GM10248 (cell line): ENCODE data around the gene SDK1.

ENCODE experiments used
- CTCF ChIA-PET: fragments of 300-600 bp; sonication (Branson Sonifier 250); formaldehyde crosslinking; extraction: SDS; loops from one replicate; lab custom pipeline; 2021; ENCODE audit warnings: antibody characterized with exemption; lab: Yijun Ruan, JAX
- POLR2A ChIA-PET: fragments of 350-650 bp; sonication (Branson Sonifier 250); formaldehyde crosslinking; extraction: SDS; loops from one replicate; lab custom pipeline; 2020; ENCODE audit warnings: antibody characterized with exemption; lab: Yijun Ruan, JAX
- DNase-seq: peaks from one replicate; pipeline ENCODE4 v3.0.0; 2012; ENCODE audit errors: extremely low spot score
- CTCF ChIP-seq: IDR thresholded peaks from 2 replicates; pipeline ENCODE4 v1.5.1; 2012; ENCODE audit warnings: mild to moderate bottlenecking, low read depth; ENCODE audit errors: extremely low read depth, missing control alignments, control extremely low read depth

The SDK1 gene

GRCh38 chr7:3482147-3482921 is 181.3 kb downstream of the SDK1 start:
- CTCF ChIA-PET = interaction anchor here (1.4 kb wide), 1 partner anchor 11 kb away, joined by 3 read pairs; no protein-coding TSS in a partner anchor
- POLR2A ChIA-PET = no interaction called here
- no peak for DNase-seq
- TF ChIP-seq CTCF = peak; percentile 19

GRCh38 chr7:3486841-3487240 is 185.8 kb downstream of the SDK1 start:
- DNase-seq = no peak
- CTCF ChIA-PET = no interaction called here
- no peak for TF ChIP-seq CTCF

DNA sequence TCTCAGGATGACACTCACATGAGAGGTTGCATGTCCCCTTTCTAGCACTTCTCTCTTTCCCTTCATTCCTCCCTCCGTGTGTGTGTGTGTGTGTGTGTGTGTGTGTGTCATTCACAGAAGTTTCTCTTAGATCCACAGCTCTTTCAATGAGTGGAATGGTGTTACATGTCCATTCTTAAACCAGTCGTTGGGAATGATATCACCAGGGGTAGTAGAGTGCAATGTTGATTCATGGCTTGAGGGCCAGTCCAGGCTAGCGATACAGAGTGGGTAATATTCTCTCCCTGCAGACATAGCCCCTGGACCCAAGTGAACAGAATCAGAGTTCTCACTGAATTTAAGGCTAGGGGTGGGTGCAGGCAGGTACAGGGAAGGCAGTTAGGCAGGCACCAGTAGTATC is 187.8 kb downstream of the SDK1 start:
- no peak for TF ChIP-seq CTCF
- no peak for DNase-seq
- POLR2A ChIA-PET = no interaction called here
- CTCF ChIA-PET = no interaction called here

More at GRCh38 chr7:3486841-3487240, 185.8 kb downstream of the SDK1 start:
- POLR2A ChIA-PET = no interaction called here

DNA sequence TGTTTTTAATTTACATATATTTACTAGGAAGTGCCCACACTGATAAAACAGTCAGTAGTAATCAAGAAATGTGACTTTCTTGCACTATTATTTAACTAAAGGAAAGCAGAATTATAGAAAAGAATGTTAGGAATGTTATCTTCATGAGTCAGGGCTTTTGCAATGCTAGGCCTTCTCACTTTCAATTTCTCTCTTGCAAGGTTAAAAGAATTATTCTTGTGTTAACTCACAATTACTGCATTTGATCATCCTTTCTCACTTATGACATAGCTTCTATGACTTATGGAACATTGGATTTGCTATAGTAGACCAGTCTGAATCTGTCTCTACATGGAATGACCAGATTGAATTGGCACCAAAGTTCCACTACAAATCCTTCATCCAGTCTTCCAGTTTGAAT is 192.4 kb downstream of the SDK1 start:
- ChIA-PET POLR2A (no interaction called here), CTCF (interaction anchor here (1.4 kb wide), 1 partner anchor 11 kb away, joined by 3 read pairs; no protein-coding TSS in a partner anchor)
- no peak for TF ChIP-seq CTCF
- no peak for DNase-seq

GRCh38 chr7:3494947-3495346 is 193.9 kb downstream of the SDK1 start:
- POLR2A ChIA-PET = no interaction called here
- no peak for TF ChIP-seq CTCF
- CTCF ChIA-PET = no interaction called here
- no peak for DNase-seq

DNA sequence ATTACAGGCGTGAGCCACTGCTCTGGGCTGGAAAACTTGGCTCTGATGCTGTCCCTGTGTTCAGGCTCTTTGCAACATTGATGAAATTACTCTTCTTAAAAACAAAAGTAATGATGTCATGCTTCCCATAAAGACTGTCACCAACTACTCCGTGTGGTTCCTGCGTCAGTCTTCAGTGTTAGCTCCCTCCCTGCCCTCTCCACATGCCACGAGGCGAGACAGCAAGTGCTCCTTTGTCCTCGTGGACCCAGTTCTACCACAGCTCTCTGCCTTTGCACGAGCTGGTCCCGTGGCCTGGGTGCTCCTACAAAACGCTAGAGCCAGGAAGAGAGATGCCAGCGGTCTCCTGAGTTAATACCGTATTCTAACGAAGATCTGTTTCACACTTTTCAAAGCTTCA is 194.5 kb downstream of the SDK1 start:
- no peak for TF ChIP-seq CTCF
- DNase-seq = no peak
- POLR2A ChIA-PET = no interaction called here
- CTCF ChIA-PET = no interaction called here
